Right ventricle myocardium inferior (tissue), 1 donor: Measurements from ENCODE around the gene TPP2. TPM values are rescaled to one million over a fixed set of nuclear protein-coding genes. Genes with fewer than 3 reads are reported as not detected.
A peak's percentile ranks its signal among the peaks of the same experiment; 100 is the strongest.

ENCODE experiments used
- ATAC-seq: fragments of 200-7000 bp; cut with Tn5 transposase; one replicate; pipeline ENCODE4 v1.9.1; 2020; ENCODE audit warnings: mild to moderate bottlenecking, moderate library complexity
- DNase-seq: peaks from one replicate; pipeline ENCODE4 v3.0.0; 2021; ENCODE audit errors: missing footprints
- intact Hi-C: fragments of 100-400 bp; cut with DNase I; formaldehyde crosslinking; loops from one replicate; pipeline ENCODE4 v1.11.0; 2022
- total RNA-seq: library from RNA; stranded (reverse); fragmentation: NEBNext Ultra II Directional; extraction: Animal tissue kit (Norgen Biotek cat#: 25700); gene quantifications from one replicate; pipeline ENCODE4 v1.2.1, GENCODE V29; 2021
- donor health status: DM: no; HTN: yes; CAD: no; lungs with severe emphysema.

The TPP2 gene
- total RNA-seq, 1 donor from 2014 or later: 29.9 TPM

GRCh38 chr13:102589301-102589822, 7.4 kb upstream of the TPP2 start:
- intact Hi-C loops: no loop called here

GRCh38 chr13:102591988-102592781, 4.6 kb upstream of the TPP2 start:
- intact Hi-C loops: no loop called here
- peak; percentile 26 for ATAC-seq

More at GRCh38 chr13:102589301-102589822, 7.4 kb upstream of the TPP2 start:
- no peak for ATAC-seq
- no peak for DNase-seq

GRCh38 chr13:102593466-102593865, 3.3 kb upstream of the TPP2 start:
- no peak for ATAC-seq
- intact Hi-C loops: no loop called here
- DNase-seq: no peak

More at GRCh38 chr13:102591988-102592781, 4.6 kb upstream of the TPP2 start:
- DNase-seq: peak; percentile 92

GRCh38 chr13:102597029-102597961, 509 bp downstream of the TPP2 start:
- no peak for DNase-seq
- intact Hi-C loops: loop anchor here (2.0 to 5.0 kb wide), 3 partner anchors 45 to 205 kb away; partner anchors contain the start of gene TEX30
- peak; percentile 1 for ATAC-seq

- DNase-seq: no peak
- intact Hi-C loops: loop anchor here (5.0 kb wide), 2 partner anchors 44 to 204 kb away; no protein-coding TSS in a partner anchor
- ATAC-seq: no peak
Observed at GRCh38 chr13:102598061-102598460, 1.3 kb downstream of the TPP2 start.

- ATAC-seq (no peak), DNase-seq (no peak)
- intact Hi-C loops: loop anchor here (5.0 kb wide), 2 partner anchors 43 to 203 kb away; no protein-coding TSS in a partner anchor
Observed at GRCh38 chr13:102599426-102600012, 2.7 kb downstream of the TPP2 start.

- ATAC-seq (no peak), DNase-seq (no peak)
- intact Hi-C loops: no loop called here
Observed at GRCh38 chr13:102606537-102607309, 9.9 kb downstream of the TPP2 start.

GRCh38 chr13:102608974-102609373, 12.2 kb downstream of the TPP2 start:
- no peak for ATAC-seq
- intact Hi-C loops: no loop called here

GRCh38 chr13:102609696-102610095, 12.9 kb downstream of the TPP2 start:
- no peak for DNase-seq
- ATAC-seq: no peak
- intact Hi-C loops: no loop called here

More at GRCh38 chr13:102608974-102609373, 12.2 kb downstream of the TPP2 start:
- no peak for DNase-seq

GRCh38 chr13:102610296-102610895, 13.6 kb downstream of the TPP2 start:
- intact Hi-C loops: no loop called here
- ATAC-seq (no peak), DNase-seq (no peak)

GRCh38 chr13:102617697-102618350, 21.0 kb downstream of the TPP2 start:
- ATAC-seq: peak; percentile 31
- intact Hi-C loops: no loop called here
- no peak for DNase-seq

- ATAC-seq: peak; percentile 34
- intact Hi-C loops: no loop called here
- no peak for DNase-seq
Observed at GRCh38 chr13:102620516-102620915, 23.7 kb downstream of the TPP2 start.

- ATAC-seq (no peak), DNase-seq (no peak)
- intact Hi-C loops: no loop called here
Observed at GRCh38 chr13:102626928-102627327, 30.1 kb downstream of the TPP2 start.

GRCh38 chr13:102628559-102628958, 31.8 kb downstream of the TPP2 start:
- intact Hi-C loops: no loop called here

GRCh38 chr13:102631198-102631597, 34.4 kb downstream of the TPP2 start:
- intact Hi-C loops: no loop called here
- ATAC-seq (no peak), DNase-seq (no peak)

More at GRCh38 chr13:102628559-102628958, 31.8 kb downstream of the TPP2 start:
- ATAC-seq: no peak
- DNase-seq: no peak

GRCh38 chr13:102638741-102639140, 42.0 kb downstream of the TPP2 start:
- DNase-seq: no peak
- intact Hi-C loops: no loop called here
- no peak for ATAC-seq

- DNase-seq: no peak
- intact Hi-C loops: loop anchor here (5.0 kb wide), 1 partner anchor 45 kb away; the partner anchor contains the start of gene TPP2
- no peak for ATAC-seq
Observed at GRCh38 chr13:102642029-102642428, 45.2 kb downstream of the TPP2 start.
